AG09309 (cell line): ENCODE measurements around the gene CPA2.
"Not testable (repeated sequence)": the region's sequence is repeated elsewhere in the genome, so short reads cannot be mapped to it uniquely, and the experiment has no call there.

ENCODE experiments used
- DNase-seq: peaks from one replicate; pipeline ENCODE4 v3.0.0-alpha.2; 2010; ENCODE audit warnings: low read depth
- H3K4me3 ChIP-seq: 2 replicates; pipeline ENCODE4 v1.5.1; 2011; ENCODE audit warnings: mild to moderate bottlenecking, low read depth, low read length, moderate library complexity; ENCODE audit not compliant: control insufficient read depth
- CTCF ChIP-seq: IDR thresholded peaks from 2 replicates; pipeline ENCODE4 v1.5.1; 2011; ENCODE audit warnings: mild to moderate bottlenecking, low read depth, low read length, inconsistent platforms; ENCODE audit not compliant: insufficient read depth, control insufficient read depth; ENCODE audit errors: missing control alignments

CPA2 gene

GRCh38 chr7:130266258-130266960 lies at the start of gene CPA2:
Gene CPA2, plus strand, starts transcription at chr7:130266863. Its CDS starts 19 bp downstream, at chr7:130266882.
- no peak for DNase-seq
- TF ChIP-seq CTCF = no peak
- H3K4me3 ChIP-seq = no peak within 1 kb of the TSS

- no peak overlapping the region for H3K4me3 ChIP-seq
- TF ChIP-seq CTCF = no peak
- DNase-seq = no peak
Observed at GRCh38 chr7:130218806-130219620, 47.6 kb upstream of the CPA2 start.

DNA sequence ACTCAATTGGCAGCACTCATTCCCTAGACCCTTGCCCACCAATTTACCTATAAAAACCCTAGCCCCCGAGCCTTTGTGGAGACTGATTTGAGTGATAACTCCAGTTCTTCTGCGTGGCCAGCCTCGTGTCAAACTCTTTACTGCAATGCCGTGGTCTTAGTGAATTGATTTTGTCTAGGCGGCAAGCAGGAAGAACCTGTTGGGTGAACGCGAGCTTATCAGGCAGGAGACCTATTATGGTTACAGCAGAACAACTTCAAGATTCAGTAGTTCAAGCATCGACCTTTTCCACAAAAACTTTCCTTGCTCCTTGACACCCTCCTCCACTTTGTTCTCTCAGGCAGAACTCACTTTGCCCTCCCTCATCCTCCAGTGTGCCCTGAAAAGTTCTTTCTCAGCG lies 46.8 kb upstream of the CPA2 start:
- no peak for DNase-seq
- TF ChIP-seq CTCF = no peak
- H3K4me3 ChIP-seq = no peak overlapping the region

- no peak overlapping the region for H3K4me3 ChIP-seq
- TF ChIP-seq CTCF = no peak
Observed at GRCh38 chr7:130221746-130222145, 44.9 kb upstream of the CPA2 start.

GRCh38 chr7:130223646-130224045 lies 43.0 kb upstream of the CPA2 start:
- no peak overlapping the region for H3K4me3 ChIP-seq
- no peak for TF ChIP-seq CTCF
- DNase-seq = no peak

More at GRCh38 chr7:130221746-130222145, 44.9 kb upstream of the CPA2 start:
- no peak for DNase-seq

DNA sequence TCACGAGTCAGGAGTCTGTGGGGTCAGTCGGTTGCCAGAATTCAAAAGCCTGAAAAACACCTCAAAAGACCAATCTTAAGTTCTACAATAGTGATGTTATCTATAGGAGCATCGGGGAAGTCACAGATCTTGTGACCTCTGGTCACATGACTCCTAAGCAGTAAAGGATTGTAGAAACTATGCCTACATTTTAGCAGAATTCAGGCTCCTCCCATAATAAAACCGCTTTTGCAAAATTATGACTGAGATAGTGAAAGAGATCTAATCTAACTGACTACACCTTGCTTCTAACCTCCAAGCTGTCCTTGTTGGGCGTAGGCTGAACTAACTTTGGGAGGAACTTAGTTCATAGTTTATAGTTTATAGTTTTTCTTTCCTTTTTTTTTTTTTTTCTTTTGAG lies 42.5 kb upstream of the CPA2 start:
- H3K4me3 ChIP-seq = no peak overlapping the region
- DNase-seq = no peak
- no peak for TF ChIP-seq CTCF

DNA sequence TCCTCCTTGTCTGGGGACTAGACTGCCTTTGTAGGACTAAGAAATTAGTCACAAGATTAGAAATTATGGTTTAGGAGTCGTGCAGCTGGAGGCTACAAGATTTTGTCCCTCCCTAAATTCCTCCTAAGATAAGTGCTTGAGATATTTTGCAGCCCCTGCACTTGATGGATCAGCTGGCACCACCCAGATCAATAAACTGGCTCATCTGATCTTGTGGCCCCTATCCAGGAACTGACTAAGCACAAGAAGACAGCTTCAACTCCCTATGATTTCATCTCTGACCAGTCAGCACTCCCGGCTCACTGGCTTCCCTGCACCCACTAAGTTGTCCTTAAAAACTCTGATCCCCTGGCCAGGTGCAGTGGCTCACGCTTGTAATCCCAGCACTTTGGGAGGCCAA lies 41.7 kb upstream of the CPA2 start:
- not testable (repeated sequence) for DNase-seq, H3K4me3 ChIP-seq
